DOHH2 (cell line): ENCODE data around the gene ARPC4.

Experiments used
- CTCF ChIP-seq: fragments of 200-600 bp; sonication (generic); IDR thresholded peaks from one replicate; pipeline ENCODE4 v1.5.1; 2014; ENCODE audit warnings: antibody characterized with exemption, mild to moderate bottlenecking, low read depth, low read length; ENCODE audit not compliant: poor library complexity, severe bottlenecking
- EZH2phosphoT487 ChIP-seq: fragments of 200-600 bp; sonication (generic); IDR thresholded peaks from 2 replicates; pipeline ENCODE4 v1.6.1; 2017; ENCODE audit warnings: borderline replicate concordance, mild to moderate bottlenecking, antibody characterized with exemption, low read length, moderate library complexity, mixed read lengths

- TF ChIP-seq CTCF, result no peak
- no peak for TF ChIP-seq EZH2phosphoT487
Observed at GRCh38 chr3:9838856-9839255, 46.0 kb downstream of the ARPC4 start.
